Osteocyte (in vitro differentiated cells): ENCODE measurements around the gene HOXC12. TPM values are rescaled to one million over a fixed set of nuclear protein-coding genes. Genes with fewer than 3 reads are reported as not detected.

ENCODE experiments used
- DNase-seq: peaks from one replicate; pipeline ENCODE4 v3.0.0; 2021; ENCODE audit warnings: mixed read lengths; ENCODE audit not compliant: unreplicated experiment; ENCODE audit errors: extremely low spot score
- H3K27ac Mint-ChIP-seq: one replicate; pipeline ENCODE4 v1.8.0; 2021; ENCODE audit warnings: mild to moderate bottlenecking, mixed read lengths; ENCODE audit not compliant: unreplicated experiment
- H3K27me3 Mint-ChIP-seq: one replicate; pipeline ENCODE4 v1.8.0; 2021; ENCODE audit warnings: mixed read lengths; ENCODE audit not compliant: unreplicated experiment
- H3K36me3 Mint-ChIP-seq: one replicate; pipeline ENCODE4 v1.8.0; 2021; ENCODE audit warnings: mixed read lengths; ENCODE audit not compliant: unreplicated experiment
- H3K4me1 Mint-ChIP-seq: one replicate; pipeline ENCODE4 v1.8.0; 2021; ENCODE audit warnings: mixed read lengths; ENCODE audit not compliant: unreplicated experiment
- H3K4me3 Mint-ChIP-seq: one replicate; pipeline ENCODE4 v1.8.0; 2021; ENCODE audit warnings: mild to moderate bottlenecking, moderate library complexity, mixed read lengths; ENCODE audit not compliant: unreplicated experiment
- H3K9me3 Mint-ChIP-seq: one replicate; pipeline ENCODE4 v1.8.0; 2021; ENCODE audit warnings: mixed read lengths; ENCODE audit not compliant: unreplicated experiment
- CTCF ChIP-seq: fragments of 200-600 bp; sonication (generic); IDR thresholded peaks from 2 replicates; pipeline ENCODE4 v1.5.0; 2021; ENCODE audit warnings: antibody characterized with exemption, mild to moderate bottlenecking, moderate library complexity
- total RNA-seq: library from RNA; stranded (reverse); gene quantifications from 2 replicates; pipeline ENCODE4 v1.2.1, GENCODE V29; 2021

The HOXC12 gene
- total RNA-seq, 1 donor from 2014 or later, result not detected

GRCh38 chr12:53950789-53951576 is 3.7 kb upstream of the HOXC12 start:
- DNase-seq, result no peak
- Mint-ChIP-seq H3K27ac (no peak overlapping the region), H3K4me3 (no peak overlapping the region), H3K27me3 (peaks cover 92% of the 10 kb centered on the region), H3K4me1 (peaks cover 8% of the 10 kb centered on the region), H3K36me3 (no peaks in the 10 kb centered on the region), H3K9me3 (no peaks in the 10 kb centered on the region)
- TF ChIP-seq CTCF, result no peak

- no peak overlapping the region for H3K4me3 Mint-ChIP-seq
- TF ChIP-seq CTCF, result no peak
- H3K4me1 Mint-ChIP-seq, result peaks cover 8% of the 10 kb centered on the region
- no peak for DNase-seq
- no peak overlapping the region for H3K27ac Mint-ChIP-seq
- H3K36me3 Mint-ChIP-seq, result no peaks in the 10 kb centered on the region
- H3K9me3 Mint-ChIP-seq, result no peaks in the 10 kb centered on the region
- peaks cover 92% of the 10 kb centered on the region for H3K27me3 Mint-ChIP-seq
Measured at GRCh38 chr12:53951577-53952334, 2.9 kb upstream of the HOXC12 start.

GRCh38 chr12:53952335-53952694 is 2.4 kb upstream of the HOXC12 start:
- Mint-ChIP-seq H3K36me3 (no peaks in the 10 kb centered on the region), H3K4me3 (no peak overlapping the region), H3K9me3 (no peaks in the 10 kb centered on the region), H3K4me1 (peaks cover 8% of the 10 kb centered on the region), H3K27me3 (peaks cover 93% of the 10 kb centered on the region), H3K27ac (no peak overlapping the region)
- no peak for DNase-seq
- no peak for TF ChIP-seq CTCF

GRCh38 chr12:53952871-53953734 is 1.6 kb upstream of the HOXC12 start:
- no peak for DNase-seq
- Mint-ChIP-seq H3K36me3 (no peaks in the 10 kb centered on the region), H3K27me3 (peaks cover 92% of the 10 kb centered on the region), H3K4me1 (peaks cover 8% of the 10 kb centered on the region), H3K9me3 (no peaks in the 10 kb centered on the region), H3K27ac (no peak overlapping the region), H3K4me3 (peak overlapping the region; percentile 15)
- TF ChIP-seq CTCF, result no peak
